ENCODE results near the gene PAPPA2.
"Not testable (repeated sequence)": the region's sequence is repeated elsewhere in the genome, so short reads cannot be mapped to it uniquely, and the experiment has no call there.

PAPPA2 gene

GRCh38 chr1:176462674-176463378 is at the start of gene PAPPA2:
Gene PAPPA2, plus strand, starts transcription at chr1:176463175. Its CDS starts 93,148 bp downstream, at chr1:176556323.
- DNase-seq (ENCODE audit: insufficient read length, low spot score) (no peak), FAIRE-seq (no peak)
- no peak for TF ChIP-seq POLR2A (IDR thresholded peaks at IDR 0.05; ENCODE audit: low read depth, low read length)

- FAIRE-seq = no peak
- DNase-seq (ENCODE audit: insufficient read length, low spot score) = no peak
- TF ChIP-seq POLR2A (IDR thresholded peaks at IDR 0.05; ENCODE audit: low read depth, low read length) = no peak
These were observed 46.2 kb upstream of the PAPPA2 start for GRCh38 chr1:176416777-176417176.

GRCh38 chr1:176419608-176420007 is 43.4 kb upstream of the PAPPA2 start:
- not testable (repeated sequence) for FAIRE-seq; DNase-seq (ENCODE audit: insufficient read length, low spot score)

- TF ChIP-seq POLR2A (IDR thresholded peaks at IDR 0.05; ENCODE audit: low read depth, low read length) = no peak
- FAIRE-seq (no peak), DNase-seq (ENCODE audit: insufficient read length, low spot score) (no peak)
These were observed 28.7 kb upstream of the PAPPA2 start for GRCh38 chr1:176434234-176434633.

- TF ChIP-seq POLR2A (IDR thresholded peaks at IDR 0.05; ENCODE audit: low read depth, low read length) = no peak
- FAIRE-seq (no peak), DNase-seq (ENCODE audit: insufficient read length, low spot score) (no peak)
These were observed 26.7 kb upstream of the PAPPA2 start for GRCh38 chr1:176436251-176436650.

GRCh38 chr1:176440176-176440575 is 22.8 kb upstream of the PAPPA2 start:
- no peak for TF ChIP-seq POLR2A (IDR thresholded peaks at IDR 0.05; ENCODE audit: low read depth, low read length)
- FAIRE-seq = no peak
- DNase-seq (ENCODE audit: insufficient read length, low spot score) = no peak

GRCh38 chr1:176444286-176444685 is 18.7 kb upstream of the PAPPA2 start:
- TF ChIP-seq POLR2A (IDR thresholded peaks at IDR 0.05; ENCODE audit: low read depth, low read length) = no peak
- no peak for FAIRE-seq
- DNase-seq (ENCODE audit: insufficient read length, low spot score) = no peak

- no peak for DNase-seq (ENCODE audit: insufficient read length, low spot score)
- no peak for TF ChIP-seq POLR2A (IDR thresholded peaks at IDR 0.05; ENCODE audit: low read depth, low read length)
- no peak for FAIRE-seq
These were observed 17.6 kb upstream of the PAPPA2 start for GRCh38 chr1:176445402-176445801.

GRCh38 chr1:176448340-176448739 is 14.6 kb upstream of the PAPPA2 start:
- FAIRE-seq (no peak), DNase-seq (ENCODE audit: insufficient read length, low spot score) (no peak)
- no peak for TF ChIP-seq POLR2A (IDR thresholded peaks at IDR 0.05; ENCODE audit: low read depth, low read length)

- no peak for FAIRE-seq
- DNase-seq (ENCODE audit: insufficient read length, low spot score) = no peak
- TF ChIP-seq POLR2A (IDR thresholded peaks at IDR 0.05; ENCODE audit: low read depth, low read length) = no peak
These were observed 12.4 kb upstream of the PAPPA2 start for GRCh38 chr1:176450526-176450925.

GRCh38 chr1:176451741-176452140 is 11.2 kb upstream of the PAPPA2 start:
- FAIRE-seq = not testable (repeated sequence)

GRCh38 chr1:176456795-176457194 is 6.2 kb upstream of the PAPPA2 start:
- FAIRE-seq = no peak
- no peak for TF ChIP-seq POLR2A (IDR thresholded peaks at IDR 0.05; ENCODE audit: low read depth, low read length)
- no peak for DNase-seq (ENCODE audit: insufficient read length, low spot score)

More at GRCh38 chr1:176451741-176452140, 11.2 kb upstream of the PAPPA2 start:
- DNase-seq (ENCODE audit: insufficient read length, low spot score) = not testable (repeated sequence)

- no peak for TF ChIP-seq POLR2A (IDR thresholded peaks at IDR 0.05; ENCODE audit: low read depth, low read length)
- DNase-seq (ENCODE audit: insufficient read length, low spot score) (no peak), FAIRE-seq (no peak)
These were observed 2.2 kb upstream of the PAPPA2 start for GRCh38 chr1:176460544-176461336.

GRCh38 chr1:176461576-176461975 is 1.4 kb upstream of the PAPPA2 start:
- no peak for TF ChIP-seq POLR2A (IDR thresholded peaks at IDR 0.05; ENCODE audit: low read depth, low read length)
- no peak for DNase-seq (ENCODE audit: insufficient read length, low spot score)
- no peak for FAIRE-seq

GRCh38 chr1:176466514-176466913 is 3.5 kb downstream of the PAPPA2 start:
- DNase-seq (ENCODE audit: insufficient read length, low spot score) = peak; percentile 3
- no peak for TF ChIP-seq POLR2A (IDR thresholded peaks at IDR 0.05; ENCODE audit: low read depth, low read length)

More at GRCh38 chr1:176466514-176466913, 3.5 kb downstream of the PAPPA2 start:
- no peak for FAIRE-seq

All from H54 (cell line).